HCT116 (cell line): Measurements from ENCODE around the gene EFEMP2.

Experiments
- EGR1 ChIP-seq: IDR thresholded peaks from 2 replicates; pipeline ENCODE4 v1.6.1; 2012; ENCODE audit warnings: low read depth
- ELF1 ChIP-seq: IDR thresholded peaks from 2 replicates; pipeline ENCODE4 v1.6.1; 2012; ENCODE audit warnings: low read depth, borderline replicate concordance
- EZH2 ChIP-seq: fragments of 200-600 bp; sonication (generic); IDR thresholded peaks from 2 replicates; pipeline ENCODE4 v1.6.1; 2017; ENCODE audit warnings: antibody characterized with exemption, mixed run types
- EZH2phosphoT487 ChIP-seq: fragments of 200-600 bp; IDR thresholded peaks from 2 replicates; pipeline ENCODE4 v1.6.1; 2018; ENCODE audit warnings: antibody characterized with exemption, borderline replicate concordance
- FOSL1 ChIP-seq: IDR thresholded peaks from 2 replicates; pipeline ENCODE4 v1.6.1; 2012; ENCODE audit warnings: low read depth
- MAX ChIP-seq: IDR thresholded peaks from 2 replicates; pipeline ENCODE4 v1.6.1; 2012
- POLR2A ChIP-seq: IDR thresholded peaks from 2 replicates; pipeline ENCODE4 v1.7.0; 2011; ENCODE audit warnings: borderline replicate concordance; ENCODE audit not compliant: insufficient read depth, insufficient read length; ENCODE audit errors: extremely low read depth
- POLR2AphosphoS5 ChIP-seq: IDR thresholded peaks from 2 replicates; pipeline ENCODE4 v1.6.1; 2011; ENCODE audit warnings: mild to moderate bottlenecking, low read depth, low read length, moderate library complexity
- SIN3A ChIP-seq: IDR thresholded peaks from 2 replicates; pipeline ENCODE4 v1.6.1; 2012; ENCODE audit warnings: low read depth
- YY1 ChIP-seq: IDR thresholded peaks from 2 replicates; pipeline ENCODE4 v1.6.1; 2011; ENCODE audit warnings: low read length, low read depth, moderate library complexity, mild to moderate bottlenecking; ENCODE audit not compliant: insufficient replicate concordance; ENCODE audit errors: extremely low read depth
- TF ChIP-seq, protein P1 (sequence below), 3 experiments: fragments of 200-600 bp in 1 of 3; sonication (generic) in 1 of 3; IDR thresholded peaks in 2 of 3; conservative IDR thresholded peaks in 1 of 3; 2 replicates each; pipeline ENCODE4 v1.5.1; 2012 to 2017; ENCODE audit warnings: low read depth in 2 of 3, low read length in 2 of 3, antibody characterized with exemption in 1 of 3, borderline replicate concordance in 1 of 3, control low read depth in 1 of 3, mild to moderate bottlenecking in 1 of 3, mixed read lengths in 1 of 3, mixed run types in 1 of 3, moderate library complexity in 1 of 3; ENCODE audit not compliant: insufficient read depth in 1 of 3

GRCh38 chr11:65842144-65842543 is 30.5 kb downstream of the EFEMP2 start:
- TF ChIP-seq, protein P1, sequence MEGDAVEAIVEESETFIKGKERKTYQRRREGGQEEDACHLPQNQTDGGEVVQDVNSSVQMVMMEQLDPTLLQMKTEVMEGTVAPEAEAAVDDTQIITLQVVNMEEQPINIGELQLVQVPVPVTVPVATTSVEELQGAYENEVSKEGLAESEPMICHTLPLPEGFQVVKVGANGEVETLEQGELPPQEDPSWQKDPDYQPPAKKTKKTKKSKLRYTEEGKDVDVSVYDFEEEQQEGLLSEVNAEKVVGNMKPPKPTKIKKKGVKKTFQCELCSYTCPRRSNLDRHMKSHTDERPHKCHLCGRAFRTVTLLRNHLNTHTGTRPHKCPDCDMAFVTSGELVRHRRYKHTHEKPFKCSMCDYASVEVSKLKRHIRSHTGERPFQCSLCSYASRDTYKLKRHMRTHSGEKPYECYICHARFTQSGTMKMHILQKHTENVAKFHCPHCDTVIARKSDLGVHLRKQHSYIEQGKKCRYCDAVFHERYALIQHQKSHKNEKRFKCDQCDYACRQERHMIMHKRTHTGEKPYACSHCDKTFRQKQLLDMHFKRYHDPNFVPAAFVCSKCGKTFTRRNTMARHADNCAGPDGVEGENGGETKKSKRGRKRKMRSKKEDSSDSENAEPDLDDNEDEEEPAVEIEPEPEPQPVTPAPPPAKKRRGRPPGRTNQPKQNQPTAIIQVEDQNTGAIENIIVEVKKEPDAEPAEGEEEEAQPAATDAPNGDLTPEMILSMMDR (IDR thresholded peaks at IDR 0.05 in 2 of 3, conservative IDR thresholded peaks at IDR 0.05 in 1 of 3; ENCODE audit: borderline replicate concordance in 1 of 3, insufficient read depth in 1 of 3, low read depth in 2 of 3, low read length in 2 of 3) = no peak
- no peak for TF ChIP-seq EZH2
- TF ChIP-seq MAX = no peak
- no peak for TF ChIP-seq POLR2A
- TF ChIP-seq EZH2phosphoT487 = no peak
- TF ChIP-seq EGR1 = no peak
- TF ChIP-seq SIN3A = no peak
- no peak for TF ChIP-seq YY1
- TF ChIP-seq ELF1 = no peak
- TF ChIP-seq FOSL1 = no peak
- TF ChIP-seq POLR2AphosphoS5 = no peak
